ENCODE results near the gene LRRC61.
"Not testable (repeated sequence)": the region's sequence is repeated elsewhere in the genome, so short reads cannot be mapped to it uniquely, and the experiment has no call there.

LRRC61 gene

DNA sequence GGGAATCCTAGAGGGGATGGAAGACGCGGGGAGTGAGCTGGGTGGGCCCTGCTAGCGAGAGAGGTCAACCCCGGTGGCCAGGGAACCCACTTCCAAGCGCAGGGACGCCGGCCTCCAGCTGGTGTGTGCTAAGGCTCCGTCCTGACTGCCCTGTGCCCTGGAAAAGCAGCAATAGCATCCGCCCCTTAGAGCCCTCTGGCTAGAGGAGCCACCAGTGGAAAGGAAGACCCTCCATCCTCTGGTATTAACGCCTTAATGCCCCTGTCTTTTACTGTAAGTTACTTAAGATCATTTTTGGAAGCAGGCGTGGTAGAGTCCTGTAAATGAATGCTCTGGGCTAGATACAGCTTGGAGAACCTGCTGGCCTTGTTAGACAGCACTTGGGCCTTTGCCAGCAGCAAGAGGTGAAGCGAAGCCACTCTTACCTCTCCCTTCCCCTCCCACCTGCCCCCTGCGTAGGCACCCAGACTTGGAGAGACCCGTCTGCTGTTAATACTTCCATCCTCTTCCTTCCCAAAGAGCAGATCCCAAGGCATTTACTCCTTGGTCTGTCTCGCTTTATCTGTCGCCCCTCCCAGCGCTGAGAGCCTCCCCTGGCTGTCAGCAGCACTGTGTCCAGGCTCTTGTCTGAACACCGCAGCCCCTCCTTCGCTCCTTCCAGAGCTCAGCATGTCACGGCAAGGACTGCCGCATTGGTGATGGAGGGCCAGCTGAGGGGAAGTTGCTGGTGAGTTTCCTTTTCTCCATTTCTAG, 50.1 kb downstream of the LRRC61 start:
- DNase-seq, result no peak

DNA sequence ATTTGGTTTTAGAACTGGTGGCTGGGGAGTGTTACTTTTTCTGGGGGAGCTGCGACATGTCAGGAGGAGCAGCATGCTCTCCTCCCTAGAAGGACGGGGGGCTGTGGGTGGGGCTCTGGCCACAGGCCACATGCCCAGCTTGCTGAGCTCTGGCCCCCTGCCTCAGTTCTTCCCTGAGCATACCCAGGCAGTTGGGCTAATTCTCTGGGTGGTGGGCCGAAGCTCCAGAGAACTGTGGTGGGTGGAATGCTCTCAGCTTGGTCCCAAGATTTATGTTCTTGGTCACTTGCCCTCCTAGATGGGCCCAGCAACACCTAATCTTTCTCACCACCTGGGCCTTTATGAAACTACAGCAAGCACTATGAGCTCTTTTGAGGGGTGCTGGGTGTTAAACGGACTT, 50.9 kb downstream of the LRRC61 start:
- no peak for DNase-seq

DNA sequence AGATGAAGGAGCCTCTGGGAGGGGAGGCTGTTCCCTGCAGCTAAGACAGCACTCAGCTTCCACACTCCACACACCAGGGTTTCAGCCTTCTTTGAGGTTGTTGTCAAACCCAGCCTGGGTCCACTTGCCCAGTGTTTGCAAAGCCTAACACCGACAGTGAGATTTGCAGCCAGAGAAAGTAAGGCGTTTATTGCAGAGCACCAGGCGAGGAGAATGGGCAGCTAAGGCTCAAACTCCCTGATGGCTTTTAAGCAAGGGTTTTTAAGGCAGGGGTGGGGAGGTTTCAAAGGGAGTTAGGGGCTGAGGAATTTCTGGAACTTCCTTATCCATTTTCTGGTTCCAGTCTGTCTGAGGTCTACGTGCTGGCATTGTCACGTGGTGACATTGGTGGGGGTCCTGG, 51.3 kb downstream of the LRRC61 start:
- no peak for DNase-seq

DNA sequence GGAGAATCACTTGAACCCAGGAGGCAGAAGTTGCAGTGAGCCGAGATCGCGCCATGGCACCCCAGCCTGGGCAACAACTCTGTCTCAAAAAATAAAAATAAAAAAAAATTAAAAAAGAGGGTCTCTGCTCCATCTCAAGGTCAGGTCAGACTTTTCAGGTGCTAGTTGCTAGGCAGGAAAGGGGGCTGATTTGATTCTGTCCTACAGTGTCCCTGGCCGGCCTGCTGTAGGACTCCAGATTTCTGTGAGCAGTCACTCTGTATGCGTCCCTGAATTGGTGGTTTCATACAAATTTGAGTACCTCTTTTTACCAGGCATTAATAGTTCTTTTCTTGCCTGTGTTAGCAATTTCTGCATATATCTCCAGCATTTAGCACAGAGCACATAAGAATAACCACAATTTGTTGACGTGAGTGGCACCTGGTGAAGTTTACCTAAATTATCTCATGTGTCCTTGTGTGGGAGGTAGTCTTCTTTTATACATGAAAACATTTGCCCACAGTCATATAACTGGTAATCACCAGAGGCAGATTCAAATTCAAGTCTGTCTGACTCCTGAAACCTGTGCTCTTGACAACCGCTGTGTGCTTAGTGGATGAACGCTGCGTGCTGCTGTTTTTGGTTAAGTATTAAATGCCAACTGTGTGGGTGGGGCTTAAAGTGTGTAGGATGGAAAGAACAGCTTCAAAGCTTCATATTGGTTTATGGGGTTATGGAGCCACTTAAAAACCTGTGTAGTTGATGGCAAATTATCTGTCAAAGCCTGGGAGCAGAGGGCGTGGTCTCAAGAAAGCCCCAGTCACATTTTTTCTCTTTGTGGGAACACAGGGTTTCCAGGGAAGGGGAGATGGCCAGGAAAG, 52.7 kb downstream of the LRRC61 start:
- DNase-seq, result no peak

DNA sequence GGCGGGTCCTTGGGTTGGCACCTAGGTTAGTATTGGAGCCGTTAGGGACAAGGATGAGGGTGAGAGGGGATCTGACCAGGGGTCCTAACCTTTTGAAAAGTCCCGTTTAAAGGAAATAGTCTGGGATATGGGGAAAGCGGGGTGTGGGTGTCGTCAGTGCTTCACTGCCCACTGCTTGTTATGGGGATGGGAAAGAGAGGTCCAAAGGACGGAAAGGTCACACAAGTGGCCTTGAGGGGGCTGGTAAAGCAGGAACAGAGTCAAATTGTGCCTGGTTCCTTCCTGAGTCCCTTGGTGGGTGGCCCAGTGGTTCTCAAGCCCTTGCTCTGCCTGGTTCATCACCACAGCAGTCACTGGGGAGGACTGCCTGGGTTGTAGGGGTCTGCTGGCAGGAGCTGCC, 53.4 kb downstream of the LRRC61 start:
- no peak for DNase-seq

DNA sequence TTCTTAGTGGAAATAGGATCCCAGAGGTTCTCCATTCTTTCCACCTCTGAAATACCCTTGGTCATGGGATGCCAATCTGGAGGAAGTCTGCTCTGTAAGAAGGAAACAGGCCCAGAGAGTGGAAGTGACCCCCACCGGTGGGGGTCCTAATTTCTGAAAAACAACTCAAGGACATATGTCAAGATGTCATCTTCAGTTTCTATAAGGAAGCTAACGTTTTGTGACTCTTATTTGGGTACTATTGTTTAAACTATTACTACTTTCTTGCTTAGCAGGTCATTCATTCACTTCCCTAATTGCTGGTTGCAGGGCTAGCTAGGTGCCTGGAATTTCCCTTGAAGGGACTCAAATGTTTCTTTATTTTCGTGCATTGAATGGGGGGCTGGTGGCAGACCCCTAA, 54.0 kb downstream of the LRRC61 start:
- DNase-seq, result no peak

DNA sequence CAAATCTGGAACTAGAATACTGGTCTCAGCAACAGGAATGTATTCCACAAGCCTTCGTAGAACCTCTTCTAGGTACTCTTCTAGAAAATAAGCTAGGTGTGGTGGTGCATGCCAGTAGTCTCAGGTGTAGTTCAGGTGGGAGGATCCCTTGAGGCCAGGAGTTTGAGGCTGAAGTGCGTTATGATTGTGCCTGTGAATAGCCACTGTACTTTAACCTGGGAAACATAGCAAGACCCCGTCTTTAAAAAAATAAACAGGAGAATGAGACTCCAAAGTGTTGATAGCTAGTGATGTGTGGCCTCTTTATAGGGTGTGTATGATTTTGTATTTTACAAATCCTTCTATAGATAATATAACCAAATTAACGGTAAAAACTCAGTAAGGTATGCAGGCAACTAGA, 54.5 kb downstream of the LRRC61 start:
- DNase-seq, result no peak

DNA sequence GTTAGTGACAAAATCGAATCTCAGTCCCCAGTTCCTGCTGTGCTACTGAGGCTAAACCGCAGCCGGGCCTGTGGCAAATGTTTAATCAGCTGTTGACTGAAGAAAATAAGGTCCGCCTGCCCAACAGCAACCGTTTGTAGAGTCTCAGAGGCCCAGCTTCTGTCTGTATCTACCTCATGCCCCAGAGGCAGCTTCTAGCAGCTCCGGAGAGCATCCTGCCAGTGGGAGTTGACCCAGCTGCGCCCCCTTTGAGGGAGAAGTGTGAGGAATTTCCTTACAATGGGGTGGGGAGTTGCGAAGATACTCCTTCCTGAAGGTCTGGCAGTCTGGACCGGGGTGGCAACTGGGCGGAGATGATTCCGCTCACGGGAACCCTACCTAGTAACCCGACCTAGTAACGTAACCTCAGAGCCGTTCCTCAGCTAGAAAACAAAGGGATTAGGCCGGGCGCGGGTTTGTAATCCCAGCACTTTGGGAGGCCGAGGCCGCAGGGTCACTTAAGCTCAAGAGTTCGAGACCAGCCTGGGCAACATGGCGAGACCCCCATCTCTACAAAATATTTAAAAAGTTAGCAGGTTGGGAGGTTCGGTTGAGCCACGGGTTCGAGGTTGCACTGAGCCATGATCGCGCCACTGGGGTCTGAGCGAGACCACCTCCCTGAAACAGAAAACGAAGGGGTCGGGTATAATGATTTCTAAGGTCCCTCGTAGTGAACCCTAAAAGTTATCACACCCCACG, 55.1 kb downstream of the LRRC61 start:
- DNase-seq, result no peak

DNA sequence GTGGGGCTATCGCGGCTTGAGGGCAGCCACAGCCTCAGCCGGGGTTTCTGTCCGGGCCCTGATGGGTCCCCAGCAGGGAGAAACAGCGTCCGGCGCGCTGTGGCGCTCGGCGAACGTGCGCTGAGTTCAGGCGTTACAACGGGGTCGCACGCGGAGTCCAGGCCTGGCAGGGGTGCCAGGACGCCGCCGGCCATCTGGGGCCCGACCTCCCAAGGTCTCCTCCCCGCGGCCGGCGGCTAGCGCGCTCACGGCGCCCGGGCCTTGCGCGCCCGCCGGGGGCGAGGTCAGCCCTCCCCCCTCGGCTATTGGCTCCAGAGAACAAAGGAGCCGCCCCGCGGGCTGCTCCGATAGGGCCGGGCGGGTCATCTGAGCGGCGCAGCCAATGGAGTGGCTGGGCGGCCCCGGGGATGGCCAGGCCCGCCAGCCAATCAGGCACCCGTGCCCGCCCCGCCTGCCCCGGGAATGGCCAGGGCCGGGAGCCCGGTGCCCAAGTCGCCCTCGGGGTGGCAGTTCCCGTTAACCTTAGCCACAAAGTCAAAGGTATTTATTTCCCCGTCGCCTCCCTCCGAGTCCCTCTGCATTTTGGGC, 55.8 kb downstream of the LRRC61 start, which contains the start of gene ZNF775:
Gene ZNF775, plus strand, starts transcription at position 478 of the 588 bp plus-strand sequence. CDS start 9,141 bp downstream, outside the sequence.
- DNase-seq, result peak; percentile 64

DNA sequence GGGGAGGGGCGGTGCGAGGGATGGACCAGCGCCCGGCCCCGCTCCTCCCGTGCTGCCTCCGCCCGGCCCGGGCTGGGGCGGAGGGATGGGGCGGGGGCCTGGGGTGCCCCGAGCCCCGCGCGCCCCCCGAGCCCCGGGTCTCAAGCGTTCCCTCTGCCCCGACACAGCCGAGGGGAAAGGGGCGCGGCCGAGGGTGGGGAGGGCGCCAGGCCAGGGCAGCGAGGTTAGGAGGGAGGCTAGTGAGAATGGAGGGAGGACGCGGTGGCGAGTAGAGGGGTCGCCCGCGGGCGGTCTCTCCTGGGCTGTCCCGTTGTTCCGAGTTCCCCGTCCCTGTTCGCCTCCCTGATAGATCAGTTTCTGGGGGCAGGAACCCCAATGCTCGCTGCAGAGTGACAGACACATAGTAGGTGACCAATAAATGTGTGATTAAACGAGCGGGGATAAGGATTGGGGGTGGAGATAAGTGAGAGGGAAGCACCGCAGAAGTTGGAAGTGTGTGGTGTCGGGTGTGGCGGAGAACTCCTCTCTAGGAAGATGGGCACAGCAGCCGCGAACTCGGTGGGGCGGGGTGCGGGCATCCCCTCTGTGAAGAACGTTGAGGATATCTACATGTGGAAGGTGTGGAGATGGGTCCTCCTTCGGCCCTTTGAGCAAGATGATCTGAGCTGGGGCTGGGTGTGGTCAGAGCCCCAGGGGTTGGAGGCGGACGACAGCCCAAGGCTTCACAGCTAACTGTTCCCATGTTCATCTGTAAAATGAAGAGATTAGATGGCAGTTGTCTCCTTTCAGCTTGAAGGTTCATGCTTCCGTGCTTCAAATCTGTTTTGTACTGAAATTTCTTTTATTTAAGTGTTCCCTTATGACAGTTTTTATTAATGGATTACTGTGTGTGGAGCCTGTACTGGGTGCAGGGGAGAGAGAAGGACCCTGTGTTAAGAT, 56.6 kb downstream of the LRRC61 start:
- DNase-seq, result no peak

DNA sequence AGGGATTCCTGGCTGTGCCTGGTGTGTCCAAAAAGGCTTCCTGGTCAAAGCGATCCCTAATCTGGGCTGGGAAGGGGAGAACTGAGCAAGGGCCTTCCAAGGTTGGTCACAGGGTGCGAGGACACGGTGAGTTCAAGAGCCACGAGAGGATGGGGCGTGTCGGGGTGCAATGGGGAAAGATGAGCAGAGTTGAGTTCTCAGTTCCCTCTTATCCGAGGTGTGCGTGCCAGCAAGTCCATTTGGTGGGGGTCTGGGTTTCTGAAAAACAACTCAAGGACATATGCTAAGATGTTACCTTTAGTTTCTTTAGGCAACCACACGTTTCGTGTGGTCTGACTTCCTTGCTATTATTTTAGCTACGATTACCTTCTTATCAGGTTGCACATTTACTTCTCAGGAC, 57.3 kb downstream of the LRRC61 start:
- no peak for DNase-seq

DNA sequence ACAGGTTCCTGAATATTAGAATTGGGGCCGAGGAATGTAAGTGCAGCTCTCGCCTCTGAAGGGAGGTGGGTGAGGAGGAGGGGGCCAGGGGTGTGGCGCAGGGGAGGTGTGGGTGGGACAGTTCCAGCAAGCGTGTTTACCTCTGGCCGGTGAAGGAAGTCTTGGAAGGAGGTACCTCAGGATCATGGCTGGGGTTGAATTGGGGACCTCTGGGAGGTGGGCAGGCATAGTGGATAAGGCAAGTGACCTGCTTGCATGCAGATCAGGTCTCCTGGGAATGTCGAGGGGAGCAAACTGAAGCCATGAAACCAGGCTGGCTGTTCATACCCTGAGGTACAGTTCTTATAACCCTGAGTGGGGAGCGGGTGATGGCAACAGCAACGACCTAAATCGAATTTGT, 57.9 kb downstream of the LRRC61 start:
- DNase-seq, result no peak

DNA sequence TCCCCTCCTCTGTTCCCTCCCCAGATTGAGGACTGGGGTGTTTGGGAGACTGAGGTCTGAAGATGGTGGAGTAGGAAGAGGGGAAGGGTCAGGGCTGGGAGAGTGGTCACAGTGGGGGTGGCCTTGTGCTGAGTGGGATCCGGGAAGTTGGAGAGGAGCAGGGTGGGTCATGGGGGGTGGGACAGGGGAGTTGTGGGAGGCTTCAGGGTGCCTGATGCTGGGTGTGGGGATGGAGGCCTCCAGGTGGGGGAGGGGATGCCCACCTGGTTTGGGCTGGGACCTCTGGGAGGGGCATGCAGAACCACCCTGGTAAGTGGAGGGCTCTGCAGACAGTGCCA, 58.6 kb downstream of the LRRC61 start:
- no peak for DNase-seq

DNA sequence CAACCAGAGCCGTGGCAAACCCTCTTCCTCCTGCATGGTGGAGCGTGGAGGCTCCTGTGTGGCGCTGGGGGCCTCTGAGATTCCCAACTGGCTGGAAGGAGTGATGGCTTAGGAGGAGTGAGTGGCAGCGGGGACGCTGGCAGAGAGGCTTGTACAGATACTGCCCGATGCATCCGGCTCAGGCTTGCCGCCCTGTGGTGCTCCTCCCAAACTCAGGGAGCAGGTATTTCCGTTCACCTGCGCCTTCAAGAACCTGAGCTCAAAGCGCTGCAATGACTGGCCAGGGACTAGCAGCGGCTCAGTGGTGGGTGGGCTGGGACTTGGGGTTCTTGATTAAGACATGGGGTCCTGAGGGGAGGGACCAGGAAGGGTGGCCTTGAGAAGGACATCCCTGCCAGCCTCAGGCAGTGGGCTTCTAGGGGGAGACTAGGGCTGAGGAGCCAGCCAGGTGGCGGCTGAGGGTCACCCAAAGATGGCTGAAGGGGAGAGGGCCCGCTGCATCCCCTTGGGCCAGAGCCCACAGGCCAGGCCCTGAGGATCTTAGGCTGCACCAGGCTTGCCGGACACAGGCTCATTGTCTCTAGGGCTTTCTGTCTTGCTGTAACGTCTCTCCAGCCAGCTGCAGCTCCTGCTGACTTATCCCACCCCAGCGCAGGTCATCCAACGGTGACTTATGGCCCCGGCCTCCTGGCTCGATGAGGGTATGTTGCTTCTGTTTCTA, 59.1 kb downstream of the LRRC61 start:
- no peak for DNase-seq

DNA sequence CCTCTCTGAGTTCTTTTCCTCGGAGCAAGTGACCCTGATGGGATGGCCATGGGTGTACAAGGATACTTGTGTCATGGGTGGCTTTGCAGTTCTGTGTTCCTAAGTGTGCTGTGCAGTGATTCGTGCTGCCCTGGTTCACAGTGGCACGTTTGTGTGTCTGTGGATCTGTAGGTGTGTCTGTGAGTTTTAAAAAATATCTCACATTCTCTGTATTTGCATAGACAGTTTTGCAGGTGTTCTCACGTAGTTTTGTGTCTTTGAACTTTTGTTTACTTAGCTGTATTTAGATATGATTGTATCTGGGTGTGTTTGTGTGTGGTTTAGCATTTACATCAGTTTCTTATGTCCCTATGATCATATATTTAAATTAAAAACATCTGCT, 59.7 kb downstream of the LRRC61 start:
- no peak for DNase-seq

DNA sequence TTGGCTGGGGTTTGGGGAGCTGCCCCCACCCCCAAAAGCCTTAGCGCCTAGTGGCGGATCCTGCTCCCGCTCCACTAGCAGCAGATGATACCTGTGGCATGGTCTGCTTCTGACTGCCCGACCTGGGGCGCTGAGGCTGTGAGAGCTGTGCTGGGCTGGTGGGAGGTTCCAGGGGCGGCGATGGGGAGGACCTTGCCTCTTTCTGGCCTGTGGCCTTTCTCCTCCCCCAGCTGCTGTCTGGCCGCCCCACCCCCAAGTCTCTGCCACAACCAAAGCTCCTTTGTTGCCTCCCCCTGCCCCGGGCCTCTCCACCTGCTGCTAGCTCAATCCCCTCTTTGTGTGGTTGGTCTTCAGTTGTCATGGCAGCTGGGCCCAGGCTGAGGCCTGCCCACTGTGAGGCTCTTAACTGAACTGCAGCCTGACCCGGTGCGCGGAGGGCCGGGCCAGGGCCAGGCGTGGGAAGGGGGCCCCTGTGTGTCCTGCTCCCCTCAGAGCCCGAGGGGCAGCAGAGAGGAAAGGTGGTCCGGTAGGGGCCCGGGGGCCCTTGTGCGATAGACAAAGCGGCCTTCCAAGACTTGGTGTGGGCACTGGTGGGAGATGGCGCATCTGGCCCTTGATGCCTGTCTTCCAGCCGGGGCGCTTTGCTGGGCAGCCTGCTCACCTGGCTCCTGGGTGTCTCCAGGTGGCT, 60.7 kb downstream of the LRRC61 start:
- no peak for DNase-seq

DNA sequence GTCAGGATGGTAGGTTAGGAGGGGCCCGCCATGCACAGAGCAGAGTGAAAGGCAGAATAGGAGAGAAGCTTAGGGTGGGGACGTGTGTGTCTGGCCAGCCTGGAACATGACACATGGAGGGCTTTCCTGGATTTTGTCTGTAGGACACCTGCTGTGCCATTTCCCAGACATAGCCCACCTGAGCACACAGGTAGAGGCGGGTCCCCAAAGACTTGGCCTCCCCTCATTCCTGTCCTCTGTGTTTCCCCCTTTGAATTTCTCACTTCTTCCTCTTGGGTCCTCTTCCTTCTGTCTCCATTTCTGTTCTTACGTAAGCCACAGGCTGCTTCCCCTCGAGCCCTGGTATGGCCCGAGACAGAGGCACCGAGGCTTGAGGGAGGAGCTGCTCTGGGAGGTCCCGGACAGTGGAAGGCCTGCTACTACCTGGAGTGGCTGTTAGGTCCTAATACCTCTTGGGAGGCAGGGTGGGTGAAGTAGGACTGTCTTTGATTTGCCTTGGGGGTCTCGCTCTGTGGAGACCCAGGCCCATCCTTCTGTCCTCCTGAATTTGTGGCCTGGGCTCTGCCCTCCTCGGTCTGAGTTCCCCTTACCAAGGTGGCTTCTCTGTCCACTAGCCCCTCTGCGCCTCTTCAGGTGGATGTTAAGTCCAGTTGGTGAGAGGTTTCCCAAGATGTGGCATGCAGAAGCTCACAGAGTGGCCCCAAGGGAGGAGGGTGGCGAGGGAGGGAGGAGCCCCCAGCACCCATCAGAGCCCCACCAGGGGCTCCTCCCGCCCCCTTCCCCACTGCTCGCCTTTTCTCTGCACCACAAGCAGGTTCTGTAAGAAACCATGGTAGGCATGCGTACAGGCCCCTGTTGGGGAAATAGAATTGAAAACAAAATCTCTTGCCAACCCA, 61.5 kb downstream of the LRRC61 start:
- no peak for DNase-seq

DNA sequence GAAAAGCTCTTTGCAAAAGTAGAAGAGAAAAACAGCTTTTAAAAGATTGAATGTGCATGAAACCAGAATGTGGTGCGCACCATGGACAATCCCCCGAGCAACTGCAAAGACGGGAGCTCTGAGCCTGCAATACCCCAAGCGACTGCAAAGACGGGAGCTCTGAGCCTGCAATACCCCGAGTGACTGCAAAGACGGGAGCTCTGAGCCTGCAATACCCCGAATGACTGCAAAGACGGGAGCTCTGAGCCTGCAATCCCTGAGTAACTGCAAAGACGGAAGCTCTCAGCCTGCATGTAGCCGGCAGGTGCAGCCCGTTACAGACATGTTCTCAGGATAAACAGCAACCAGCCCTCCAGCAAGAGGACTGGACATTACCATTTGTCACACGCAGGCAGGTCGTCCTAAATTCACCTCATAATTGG, 62.2 kb downstream of the LRRC61 start:
- DNase-seq, result no peak

DNA sequence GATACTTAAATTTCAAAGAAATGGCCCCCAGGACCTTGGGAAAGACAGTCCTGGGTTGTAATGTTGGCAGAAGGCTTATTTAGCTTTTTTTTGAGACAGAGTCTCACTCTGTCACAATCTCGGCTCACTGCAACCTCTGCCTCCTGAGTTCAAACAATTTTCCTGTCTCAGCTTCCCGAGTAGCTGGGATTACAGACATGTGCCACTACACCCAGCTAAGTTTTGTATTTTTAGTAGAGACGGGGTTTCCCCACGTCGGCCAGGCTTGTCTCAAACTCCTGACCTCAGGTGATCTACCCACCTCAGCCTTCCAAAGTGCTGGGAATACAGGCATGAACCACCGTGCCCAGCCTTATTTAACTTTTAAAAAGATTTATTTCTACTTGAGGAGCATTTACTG, 62.7 kb downstream of the LRRC61 start:
- not testable (repeated sequence) for DNase-seq

Data from cortex of kidney (tissue), 1 donor.